ENCODE data around the gene ELMO2.

ELMO2 gene

DNA sequence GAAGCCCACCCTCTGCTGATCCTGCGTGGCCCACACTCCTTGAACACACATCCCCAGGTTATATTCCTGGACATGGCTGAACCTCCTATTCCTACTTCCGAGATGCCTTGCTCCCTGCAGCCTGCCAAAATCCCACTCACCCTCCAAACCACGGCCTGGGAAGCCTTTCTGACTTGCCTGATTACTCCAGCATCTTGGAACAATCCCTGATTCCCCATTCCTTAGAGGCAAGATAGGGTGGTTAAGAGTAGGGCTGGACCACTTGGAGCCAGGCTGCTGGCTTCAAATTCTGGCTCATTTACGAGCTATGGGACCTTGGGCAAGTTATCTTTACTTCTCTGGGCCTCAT is 52.2 kb downstream of the ELMO2 start:
- TF ChIP-seq, protein P1, sequence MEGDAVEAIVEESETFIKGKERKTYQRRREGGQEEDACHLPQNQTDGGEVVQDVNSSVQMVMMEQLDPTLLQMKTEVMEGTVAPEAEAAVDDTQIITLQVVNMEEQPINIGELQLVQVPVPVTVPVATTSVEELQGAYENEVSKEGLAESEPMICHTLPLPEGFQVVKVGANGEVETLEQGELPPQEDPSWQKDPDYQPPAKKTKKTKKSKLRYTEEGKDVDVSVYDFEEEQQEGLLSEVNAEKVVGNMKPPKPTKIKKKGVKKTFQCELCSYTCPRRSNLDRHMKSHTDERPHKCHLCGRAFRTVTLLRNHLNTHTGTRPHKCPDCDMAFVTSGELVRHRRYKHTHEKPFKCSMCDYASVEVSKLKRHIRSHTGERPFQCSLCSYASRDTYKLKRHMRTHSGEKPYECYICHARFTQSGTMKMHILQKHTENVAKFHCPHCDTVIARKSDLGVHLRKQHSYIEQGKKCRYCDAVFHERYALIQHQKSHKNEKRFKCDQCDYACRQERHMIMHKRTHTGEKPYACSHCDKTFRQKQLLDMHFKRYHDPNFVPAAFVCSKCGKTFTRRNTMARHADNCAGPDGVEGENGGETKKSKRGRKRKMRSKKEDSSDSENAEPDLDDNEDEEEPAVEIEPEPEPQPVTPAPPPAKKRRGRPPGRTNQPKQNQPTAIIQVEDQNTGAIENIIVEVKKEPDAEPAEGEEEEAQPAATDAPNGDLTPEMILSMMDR (IDR thresholded peaks at IDR 0.05; ENCODE audit: control insufficient read depth, extremely low read depth, insufficient read depth): no peak
- no peak overlapping the region for H3K4me3 ChIP-seq (ENCODE audit: low read depth, low read length)
- no peak for DNase-seq (ENCODE audit: low read depth)

DNA sequence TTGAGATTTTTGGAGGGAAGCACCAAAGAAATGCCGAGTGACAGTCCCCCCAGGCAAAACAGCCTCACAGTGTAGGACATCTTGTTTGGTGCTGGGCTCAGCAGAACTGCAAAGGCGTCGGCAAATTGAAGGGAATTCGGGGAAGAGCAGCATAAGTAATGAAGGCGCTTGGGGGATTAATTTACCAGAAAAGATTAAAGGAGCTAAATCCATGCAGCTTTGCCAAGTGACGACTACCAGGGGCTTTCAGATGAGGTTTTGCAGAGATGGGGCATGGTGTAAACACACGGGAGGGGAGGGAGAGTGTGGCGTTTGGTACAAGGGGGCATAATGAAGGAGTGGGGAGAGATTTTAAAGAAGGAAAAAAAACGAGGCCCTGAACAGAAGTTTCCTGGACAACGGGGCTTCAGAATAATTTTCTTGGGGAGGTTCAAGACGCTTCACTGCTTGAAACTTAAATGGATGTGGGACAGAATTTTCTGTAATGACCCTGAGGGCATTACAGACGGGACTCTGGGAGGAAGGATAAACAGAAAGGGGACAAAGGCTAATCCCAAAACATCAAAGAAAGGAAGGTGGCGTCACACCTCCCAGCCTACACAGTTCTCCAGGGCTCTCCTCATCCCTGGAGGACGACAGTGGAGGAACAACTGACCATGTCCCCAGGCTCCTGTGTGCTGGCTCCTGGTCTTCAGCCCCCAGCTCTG is 52.8 kb downstream of the ELMO2 start:
- DNase-seq (ENCODE audit: low read depth): no peak
- TF ChIP-seq, protein P1 (IDR thresholded peaks at IDR 0.05; ENCODE audit: control insufficient read depth, extremely low read depth, insufficient read depth): no peak
- no peak overlapping the region for H3K4me3 ChIP-seq (ENCODE audit: low read depth, low read length)

DNA sequence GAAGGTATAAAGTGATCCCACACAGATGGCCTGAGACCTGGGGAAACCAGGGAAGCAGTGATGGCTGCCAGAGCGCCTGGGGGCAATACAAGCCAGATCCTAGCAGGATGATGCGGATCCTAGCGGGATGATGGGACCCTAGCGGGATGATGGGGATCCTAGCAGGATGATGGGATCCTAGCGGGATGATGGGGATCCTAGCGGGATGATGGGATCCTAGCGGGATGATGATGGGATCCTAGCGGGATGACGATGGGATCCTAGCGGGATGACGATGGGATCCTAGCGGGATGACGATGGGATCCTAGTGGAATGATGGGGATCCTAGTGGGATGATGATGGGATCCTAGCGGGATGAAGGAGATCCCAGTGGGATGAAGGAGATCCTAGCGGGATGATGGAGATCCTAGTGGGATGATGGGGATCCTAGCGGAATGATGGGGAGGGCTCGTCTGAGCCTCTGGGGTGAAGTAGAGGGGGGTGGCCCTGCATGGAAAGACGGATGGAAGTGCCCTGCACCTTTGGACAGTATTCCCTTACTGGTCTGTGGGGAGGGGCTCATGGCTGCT is 54.0 kb downstream of the ELMO2 start:
- no peak for DNase-seq (ENCODE audit: low read depth)
- H3K4me3 ChIP-seq (ENCODE audit: low read depth, low read length): no peak overlapping the region
- TF ChIP-seq, protein P1 (IDR thresholded peaks at IDR 0.05; ENCODE audit: control insufficient read depth, extremely low read depth, insufficient read depth): no peak

DNA sequence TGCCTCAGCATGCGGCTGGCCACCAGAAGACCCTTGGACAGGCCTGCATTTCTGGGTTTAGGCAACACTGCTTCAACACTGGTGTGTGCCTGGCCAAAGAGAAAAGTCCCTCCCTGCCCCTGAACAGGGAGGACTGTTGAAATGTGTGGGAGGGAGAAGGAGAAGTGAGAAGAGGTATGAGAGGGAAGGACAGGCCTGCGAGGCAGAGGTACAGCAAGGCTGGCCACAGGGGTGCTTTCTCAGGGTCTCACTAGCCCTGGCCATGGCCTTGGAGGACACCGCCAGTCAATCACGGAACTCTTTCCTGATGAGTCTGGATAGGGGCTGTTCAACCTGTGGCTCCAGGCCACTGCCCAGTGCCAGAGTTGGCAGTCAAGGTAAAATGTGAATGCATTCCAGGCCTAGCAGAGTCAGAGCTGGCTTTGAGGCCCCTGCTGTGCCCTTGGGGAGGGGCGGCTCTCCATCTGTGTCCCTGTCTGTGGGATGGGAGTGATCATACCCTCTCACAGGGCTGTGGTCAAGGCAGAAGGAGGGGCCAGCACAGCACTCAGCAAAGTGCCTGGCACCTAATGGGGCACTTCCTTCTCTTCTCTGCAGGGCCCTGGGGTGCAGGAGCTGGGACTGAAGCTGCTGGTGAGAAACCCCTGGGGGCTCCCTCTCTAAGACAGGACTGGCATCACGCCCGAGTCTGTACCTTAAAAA is 54.9 kb downstream of the ELMO2 start:
- TF ChIP-seq, protein P1 (IDR thresholded peaks at IDR 0.05; ENCODE audit: control insufficient read depth, extremely low read depth, insufficient read depth): no peak
- no peak for DNase-seq (ENCODE audit: low read depth)
- no peak overlapping the region for H3K4me3 ChIP-seq (ENCODE audit: low read depth, low read length)

DNA sequence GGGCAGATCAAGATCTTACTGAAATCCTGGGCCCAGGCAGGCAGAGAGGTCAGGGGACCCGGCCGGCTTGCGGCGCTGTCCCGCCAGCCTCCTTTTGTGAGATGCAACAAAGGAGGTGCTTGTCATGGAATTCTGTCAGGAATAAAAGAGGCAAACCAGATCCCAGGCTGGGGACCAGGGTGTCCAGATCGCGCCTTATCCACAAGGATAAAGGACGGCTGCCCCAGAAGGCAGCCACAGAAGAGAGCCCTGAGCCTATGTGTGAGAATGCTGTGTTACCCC is 55.5 kb downstream of the ELMO2 start:
- no peak for DNase-seq (ENCODE audit: low read depth)
- TF ChIP-seq, protein P1 (IDR thresholded peaks at IDR 0.05; ENCODE audit: control insufficient read depth, extremely low read depth, insufficient read depth): no peak
- no peak overlapping the region for H3K4me3 ChIP-seq (ENCODE audit: low read depth, low read length)

DNA sequence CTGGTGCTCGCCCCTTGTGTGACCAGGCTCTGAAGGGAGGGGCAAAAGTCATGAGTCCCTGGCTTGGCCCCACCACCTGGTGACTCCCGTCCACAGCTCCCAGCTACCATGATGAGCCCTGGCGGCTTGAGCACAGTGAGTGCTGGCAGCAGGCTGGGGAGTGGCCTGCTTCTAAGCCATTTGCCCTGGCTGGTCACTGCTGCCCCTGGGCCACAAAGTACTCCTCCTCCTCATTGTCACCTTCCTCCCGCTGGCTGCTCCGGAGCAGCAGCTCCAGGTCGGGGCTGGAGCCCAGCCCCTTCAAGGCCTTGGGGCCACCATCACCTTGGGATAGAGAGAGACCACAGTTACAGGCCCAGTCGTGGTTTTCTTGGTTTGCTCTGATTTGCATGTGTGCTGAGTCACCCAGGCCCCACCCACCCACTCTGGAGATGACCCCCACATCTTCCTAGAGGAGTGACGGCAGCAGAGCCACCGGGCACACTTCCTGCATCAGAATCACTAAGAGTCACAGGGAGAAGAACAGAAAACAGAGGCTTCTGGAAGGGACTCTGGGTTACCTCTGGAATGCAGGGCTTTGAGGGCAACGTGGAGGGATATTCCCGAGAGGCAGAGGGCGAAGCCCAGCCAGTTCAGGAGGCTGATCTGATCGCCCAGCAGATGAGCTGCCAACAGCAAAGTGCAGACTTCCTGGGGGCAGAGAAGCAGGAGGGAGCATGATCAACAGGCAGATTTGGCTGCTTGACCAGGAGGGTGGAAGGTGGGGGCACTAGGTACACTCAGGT is 56.0 kb downstream of the ELMO2 start:
- TF ChIP-seq, protein P1 (IDR thresholded peaks at IDR 0.05; ENCODE audit: control insufficient read depth, extremely low read depth, insufficient read depth): no peak
- no peak for DNase-seq (ENCODE audit: low read depth)
- H3K4me3 ChIP-seq (ENCODE audit: low read depth, low read length): no peak overlapping the region
